Measurements from ENCODE around the gene NCOA1. TPM values are rescaled to one million over a fixed set of nuclear protein-coding genes. Genes with fewer than 3 reads are reported as not detected.
A peak's percentile ranks its signal among the peaks of the same experiment; 100 is the strongest.

NCOA1 gene
- total and polyA plus RNA-seq, 10 of the 15 experiments (the other 5 are each of a cell fraction or from before 2014, with no cell fraction given) = 1.8 to 35.6 (median 6.1) TPM

DNA sequence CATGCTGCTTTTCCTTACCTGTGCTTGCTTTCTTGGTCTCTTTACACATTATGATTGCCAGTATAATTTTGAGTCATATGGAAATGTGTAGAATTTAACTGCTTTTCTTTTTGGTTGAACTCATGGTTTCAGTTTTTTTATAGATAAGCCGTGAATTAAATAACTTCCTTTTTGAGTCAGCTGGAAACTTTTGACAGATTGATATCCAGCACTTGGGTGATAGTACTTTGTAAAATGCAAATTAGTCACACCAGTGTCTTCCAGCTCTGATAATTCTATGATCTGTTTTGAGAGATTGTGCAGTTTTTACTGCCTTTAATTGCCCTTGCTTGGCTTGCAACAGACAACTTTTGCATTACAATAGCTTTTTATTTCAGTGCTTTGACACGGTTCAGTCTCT is 86.4 kb downstream of the NCOA1 start (continued):
- TF ChIP-seq ELK1 (IDR thresholded peaks at IDR 0.05; ENCODE audit: low read depth, low read length) = no peak
- peak in 1 of 2 experiments; percentile 39; a peak in 1 of 4 replicates for TF ChIP-seq CEBPB (IDR thresholded peaks at IDR 0.05; ENCODE audit: borderline replicate concordance in 1 of 2, low read depth in 2 of 2, low read length in 2 of 2)
- TF ChIP-seq PRDM15 (CRISPR knock-in tag; IDR thresholded peaks at IDR 0.05) = no peak
- TF ChIP-seq MTA3 (IDR thresholded peaks at IDR 0.05; ENCODE audit: borderline replicate concordance, low read length) = peak; percentile 88
- TF ChIP-seq CBX3 (IDR thresholded peaks at IDR 0.05; ENCODE audit: borderline replicate concordance, low read depth) = no peak
- no peak for TF ChIP-seq TAF1 (IDR thresholded peaks at IDR 0.05; ENCODE audit: borderline replicate concordance, low read depth, low read length)
- peak; percentile 77 for TF ChIP-seq BCL11A (IDR thresholded peaks at IDR 0.05; ENCODE audit: low read depth, low read length)
- no peak for TF ChIP-seq ASH2L (IDR thresholded peaks at IDR 0.05; ENCODE audit: borderline replicate concordance, low read depth)
- no peak for TF ChIP-seq NKRF (conservative IDR thresholded peaks at IDR 0.05)
- TF ChIP-seq BACH1 (IDR thresholded peaks at IDR 0.05; ENCODE audit: borderline replicate concordance) = peak; percentile 68; the same call in 1 of the 2 replicates
- TF ChIP-seq CREB1 (IDR thresholded peaks at IDR 0.05; ENCODE audit: low read depth) = 0 out of 2 replicates have a peak, but pooled peaks have one; percentile 47
- no peak for TF ChIP-seq MYC (IDR thresholded peaks at IDR 0.05; ENCODE audit: insufficient read depth, insufficient read length, insufficient replicate concordance, low read length, severe bottlenecking)
- TF ChIP-seq BCL3 (IDR thresholded peaks at IDR 0.05; ENCODE audit: borderline replicate concordance, insufficient read depth, low read depth, low read length, poor library complexity, severe bottlenecking) = peak; percentile 68
- no peak for TF ChIP-seq RBBP5 (conservative IDR thresholded peaks at IDR 0.05)
- TF ChIP-seq HDGF (IDR thresholded peaks at IDR 0.05) = no peak
- no peak for TF ChIP-seq FOS (IDR thresholded peaks at IDR 0.05; ENCODE audit: borderline replicate concordance, extremely low read depth, insufficient read length)
- TF ChIP-seq SMAD5 (IDR thresholded peaks at IDR 0.05; ENCODE audit: low read depth) = no peak
- peak; percentile 54; the same call in 1 of the 2 replicates for TF ChIP-seq PML (IDR thresholded peaks at IDR 0.05; ENCODE audit: low read length)
- no peak for TF ChIP-seq EGR1 (IDR thresholded peaks at IDR 0.05; ENCODE audit: borderline replicate concordance in 1 of 2, low read depth in 2 of 2, low read length in 2 of 2)
- TF ChIP-seq EZH2 (IDR thresholded peaks at IDR 0.05; ENCODE audit: borderline replicate concordance, control insufficient read depth, low read depth, low read length) = no peak
- TF ChIP-seq NRF1 (conservative IDR thresholded peaks at IDR 0.05; ENCODE audit: low read depth, low read length) = no peak

Measured in GM12878 (cell line).